ENCODE data around the gene NT5M.

GRCh38 chr17:17372856-17373520 lies 69.8 kb downstream of the NT5M start:
- no peak for TF ChIP-seq POLR2AphosphoS5 (IDR thresholded peaks at IDR 0.05)
- no peak for TF ChIP-seq CTCF (IDR thresholded peaks at IDR 0.05)

All from breast epithelium (tissue), 3 donors.